HCT116 (cell line): ENCODE data around the gene PLCB1. TPM values are rescaled to one million over a fixed set of nuclear protein-coding genes. Genes with fewer than 3 reads are reported as not detected.

Source experiments
- ATAC-seq: fragments of 200-7000 bp; cut with Tn5 transposase; 2 replicates; pipeline ENCODE4 v1.9.1; 2020; ENCODE audit warnings: mild to moderate bottlenecking, moderate library complexity
- BruUV-seq: library from RNA; stranded (reverse); fragments of 400-500 nt; replicated peaks from 2 replicates; lab custom pipeline; 2021; lab: Mats Ljungman, UMichigan
- CTCF ChIA-PET: fragments of 300-600 bp; sonication (Branson Sonifier 250); formaldehyde crosslinking; loops from one replicate; lab custom pipeline; 2021; ENCODE audit warnings: antibody characterized with exemption; lab: Charles Lee
- POLR2A ChIA-PET: fragments of 300-600, 350-600 bp; sonication (Branson Sonifier 250); formaldehyde crosslinking; loops from one replicate; lab custom pipeline; 2021; ENCODE audit warnings: antibody characterized with exemption; lab: Charles Lee
- RAD21 ChIA-PET, 2 experiments: fragments of 300-600 bp; sonication (Branson Sonifier 250); formaldehyde crosslinking; loops; one replicate each; lab custom pipeline; 2023; ENCODE audit warnings: low total read pairs in 2 of 2; ENCODE audit not compliant: uncharacterized antibody in 2 of 2, unreplicated experiment in 2 of 2, low non-redundant PET in 1 of 2; lab: Charles Lee
- DNase-seq: peaks from one replicate; pipeline ENCODE4 v3.0.0-alpha.2; 2010; ENCODE audit warnings: low read depth, low spot score
- H2AFZ ChIP-seq: fragments of 200-600 bp; shearing (Covaris generic), sonication (generic); 2 replicates; pipeline ENCODE4 v1.6.1; 2017; ENCODE audit warnings: low read depth, mixed run types, mixed read lengths, antibody characterized with exemption, low read length; ENCODE audit not compliant: poor library complexity, severe bottlenecking
- H3K27ac ChIP-seq: 2 replicates; pipeline ENCODE4 v1.5.1; 2012; ENCODE audit warnings: low read depth, low read length
- H3K27me3 ChIP-seq: fragments of 200-600 bp; sonication (generic); 2 replicates; pipeline ENCODE4 v1.6.1; 2016; ENCODE audit warnings: mixed run types, low read length, mixed read lengths; ENCODE audit not compliant: insufficient read depth
- H3K36me3 ChIP-seq, 2 experiments: fragments of 200-500 bp in 1 of 2; fragments of 200-600 bp in 1 of 2; sonication (Bioruptor generic) in 1 of 2; sonication (generic) in 1 of 2; 2 replicates each; pipeline versions ENCODE4 v1.5.1 to v1.6.1; 2014 to 2016; ENCODE audit warnings: low read length in 2 of 2, inconsistent platforms in 1 of 2, mixed read lengths in 1 of 2, mixed run types in 1 of 2; ENCODE audit not compliant: insufficient read depth in 2 of 2, control insufficient read depth in 1 of 2
- H3K4me1 ChIP-seq, 2 experiments: fragments of 200-600 bp in 1 of 2; sonication (generic) in 1 of 2; 2 replicates each; pipeline versions ENCODE4 v1.5.1 to v1.6.1; 2012 to 2017; ENCODE audit warnings: low read length in 2 of 2, inconsistent platforms in 1 of 2, mild to moderate bottlenecking in 1 of 2, mixed read lengths in 1 of 2, mixed run types in 1 of 2, moderate library complexity in 1 of 2; ENCODE audit not compliant: insufficient read depth in 2 of 2, control insufficient read depth in 1 of 2
- H3K4me2 ChIP-seq: fragments of 200-600 bp; sonication (generic); 2 replicates; pipeline ENCODE4 v1.6.1; 2017; ENCODE audit warnings: mixed run types, low read length, mixed read lengths
- H3K4me3 ChIP-seq, 2 experiments: fragments of 200-600 bp in 1 of 2; sonication (generic) in 1 of 2; replicated peaks in 1 of 2; 2 replicates each; pipeline ENCODE4 v1.5.1; 2011 to 2016; ENCODE audit warnings: low read length in 2 of 2, control low read depth in 1 of 2, low read depth in 1 of 2, mild to moderate bottlenecking in 1 of 2, mixed read lengths in 1 of 2, mixed run types in 1 of 2
- H3K79me2 ChIP-seq: fragments of 200-600 bp; sonication (generic); 2 replicates; pipeline ENCODE4 v1.6.1; 2017; ENCODE audit warnings: mild to moderate bottlenecking, mixed run types, low read length, moderate library complexity, mixed read lengths; ENCODE audit not compliant: insufficient read depth
- H3K9ac ChIP-seq: fragments of 200-600 bp; sonication (generic); 2 replicates; pipeline ENCODE4 v1.6.1; 2016; ENCODE audit warnings: low read length, mixed read lengths
- H3K9me2 ChIP-seq: fragments of 200-600 bp; sonication (generic), shearing (Covaris generic); 2 replicates; pipeline ENCODE4 v1.6.1; 2017; ENCODE audit warnings: mixed run types, mild to moderate bottlenecking, moderate library complexity; ENCODE audit not compliant: insufficient read depth
- H3K9me3 ChIP-seq, 2 experiments: fragments of 200-500 bp in 1 of 2; fragments of 200-600 bp in 1 of 2; sonication (Bioruptor generic) in 1 of 2; sonication (generic) in 1 of 2; 2 replicates each; pipeline ENCODE4 v1.6.1; 2014 to 2017; ENCODE audit warnings: low read length in 2 of 2, mixed read lengths in 2 of 2, inconsistent platforms in 1 of 2, low read depth in 1 of 2, mild to moderate bottlenecking in 1 of 2, mixed run types in 1 of 2, moderate library complexity in 1 of 2; ENCODE audit not compliant: control insufficient read depth in 1 of 2, insufficient read depth in 1 of 2
- H4K20me1 ChIP-seq: fragments of 200-600 bp; sonication (generic), shearing (Covaris generic); 2 replicates; pipeline ENCODE4 v1.6.1; 2017; ENCODE audit warnings: mixed run types, mild to moderate bottlenecking, moderate library complexity; ENCODE audit not compliant: insufficient read depth
- CBX3 ChIP-seq: IDR thresholded peaks from 2 replicates; pipeline ENCODE4 v1.6.1; 2012; ENCODE audit warnings: low read depth
- EGR1 ChIP-seq: IDR thresholded peaks from 2 replicates; pipeline ENCODE4 v1.6.1; 2012; ENCODE audit warnings: low read depth
- ELF1 ChIP-seq: IDR thresholded peaks from 2 replicates; pipeline ENCODE4 v1.6.1; 2012; ENCODE audit warnings: low read depth, borderline replicate concordance
- FOSL1 ChIP-seq: IDR thresholded peaks from 2 replicates; pipeline ENCODE4 v1.6.1; 2012; ENCODE audit warnings: low read depth
- JUND ChIP-seq: IDR thresholded peaks from 2 replicates; pipeline ENCODE4 v1.6.1; 2012
- POLR2A ChIP-seq: IDR thresholded peaks from 2 replicates; pipeline ENCODE4 v1.7.0; 2011; ENCODE audit warnings: borderline replicate concordance; ENCODE audit not compliant: insufficient read depth, insufficient read length; ENCODE audit errors: extremely low read depth
- POLR2AphosphoS5 ChIP-seq: IDR thresholded peaks from 2 replicates; pipeline ENCODE4 v1.6.1; 2011; ENCODE audit warnings: mild to moderate bottlenecking, low read depth, low read length, moderate library complexity
- RAD21 ChIP-seq: IDR thresholded peaks from 2 replicates; pipeline ENCODE4 v1.6.1; 2012; ENCODE audit warnings: low read depth, mild to moderate bottlenecking
- SP1 ChIP-seq: IDR thresholded peaks from 2 replicates; pipeline ENCODE4 v1.6.1; 2012; ENCODE audit warnings: low read depth
- TCF7L2 ChIP-seq: IDR thresholded peaks from 2 replicates; pipeline ENCODE4 v1.7.0; 2011; ENCODE audit warnings: borderline replicate concordance, inconsistent platforms; ENCODE audit not compliant: insufficient read depth, insufficient read length; ENCODE audit errors: extremely low read depth
- YY1 ChIP-seq: IDR thresholded peaks from 2 replicates; pipeline ENCODE4 v1.6.1; 2011; ENCODE audit warnings: low read length, low read depth, moderate library complexity, mild to moderate bottlenecking; ENCODE audit not compliant: insufficient replicate concordance; ENCODE audit errors: extremely low read depth
- ZNF274 ChIP-seq: fragments of 200-500 bp; sonication (Bioruptor generic); IDR thresholded peaks from 2 replicates; pipeline ENCODE4 v1.6.1; 2014; ENCODE audit warnings: mild to moderate bottlenecking, low read depth, low read length, inconsistent platforms
- intact Hi-C: fragments of 100-400 bp; cut with micrococcal nuclease; formaldehyde crosslinking; loops from 2 replicates; pipeline ENCODE4 v1.10.0; 2022
- total RNA-seq: library from RNA; stranded (reverse); gene quantifications from one replicate; pipeline ENCODE4 v1.2.1, GENCODE V29; 2021; ENCODE audit not compliant: unreplicated experiment
- TF ChIP-seq, protein P1 (sequence below): IDR thresholded peaks from 2 replicates; pipeline ENCODE4 v1.6.1; 2012
- TF ChIP-seq, protein P2 (sequence below), 3 experiments: fragments of 200-600 bp in 1 of 3; sonication (generic) in 1 of 3; IDR thresholded peaks in 2 of 3; conservative IDR thresholded peaks in 1 of 3; 2 replicates each; pipeline ENCODE4 v1.5.1; 2012 to 2017; ENCODE audit warnings: low read depth in 2 of 3, low read length in 2 of 3, antibody characterized with exemption in 1 of 3, borderline replicate concordance in 1 of 3, control low read depth in 1 of 3, mild to moderate bottlenecking in 1 of 3, mixed read lengths in 1 of 3, mixed run types in 1 of 3, moderate library complexity in 1 of 3; ENCODE audit not compliant: insufficient read depth in 1 of 3

PLCB1 gene
- total RNA-seq, 1 experiment from 2014 or later = 15.8 TPM

DNA sequence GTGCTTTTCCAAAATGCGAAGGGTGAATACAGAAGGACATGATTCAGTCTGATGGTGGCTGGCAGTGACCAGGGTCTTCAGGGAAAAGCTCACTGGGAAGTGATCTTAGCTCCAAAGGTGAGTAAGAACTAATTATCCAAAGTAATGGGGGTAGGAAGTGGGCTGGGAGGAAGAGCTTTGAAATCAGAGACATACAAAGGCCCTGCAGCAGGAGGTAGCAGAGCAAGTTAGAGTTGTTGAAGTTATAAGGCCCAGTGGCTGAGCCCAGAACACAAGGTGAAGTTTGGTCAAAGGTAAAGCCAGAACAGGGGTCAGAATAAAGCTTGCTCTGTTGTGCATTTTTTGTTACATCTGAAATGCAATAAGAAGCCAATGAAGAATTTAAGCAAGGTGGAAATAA is 81.2 kb downstream of the PLCB1 start:
- no peak overlapping the region for H3K9ac ChIP-seq
- no peak overlapping the region for H3K4me3 ChIP-seq
- no peak for TF ChIP-seq JUND
- TF ChIP-seq ELF1 = no peak
- no peak for TF ChIP-seq FOSL1
- no peak for TF ChIP-seq POLR2AphosphoS5
- no peaks in the 10 kb centered on the region for H3K27me3 ChIP-seq
- no peaks in the 10 kb centered on the region for H4K20me1 ChIP-seq
- H3K4me2 ChIP-seq = no peak overlapping the region
- intact Hi-C loops = no loop called here
- H3K27ac ChIP-seq = no peak overlapping the region
- POLR2A ChIA-PET = no interaction called here
- DNase-seq = no peak
- H3K9me3 ChIP-seq = no peaks in the 10 kb centered on the region
- BruUV-seq = no TSS peak
- RAD21 ChIA-PET = no interaction called here
- no peaks in the 10 kb centered on the region for H3K9me2 ChIP-seq
- no peaks in the 10 kb centered on the region for H3K79me2 ChIP-seq
- no peaks in the 10 kb centered on the region for H3K36me3 ChIP-seq
- no peak overlapping the region for H2AFZ ChIP-seq
- ATAC-seq = no peak
- CTCF ChIA-PET = no interaction called here
- H3K4me1 ChIP-seq = no peaks in the 10 kb centered on the region

DNA sequence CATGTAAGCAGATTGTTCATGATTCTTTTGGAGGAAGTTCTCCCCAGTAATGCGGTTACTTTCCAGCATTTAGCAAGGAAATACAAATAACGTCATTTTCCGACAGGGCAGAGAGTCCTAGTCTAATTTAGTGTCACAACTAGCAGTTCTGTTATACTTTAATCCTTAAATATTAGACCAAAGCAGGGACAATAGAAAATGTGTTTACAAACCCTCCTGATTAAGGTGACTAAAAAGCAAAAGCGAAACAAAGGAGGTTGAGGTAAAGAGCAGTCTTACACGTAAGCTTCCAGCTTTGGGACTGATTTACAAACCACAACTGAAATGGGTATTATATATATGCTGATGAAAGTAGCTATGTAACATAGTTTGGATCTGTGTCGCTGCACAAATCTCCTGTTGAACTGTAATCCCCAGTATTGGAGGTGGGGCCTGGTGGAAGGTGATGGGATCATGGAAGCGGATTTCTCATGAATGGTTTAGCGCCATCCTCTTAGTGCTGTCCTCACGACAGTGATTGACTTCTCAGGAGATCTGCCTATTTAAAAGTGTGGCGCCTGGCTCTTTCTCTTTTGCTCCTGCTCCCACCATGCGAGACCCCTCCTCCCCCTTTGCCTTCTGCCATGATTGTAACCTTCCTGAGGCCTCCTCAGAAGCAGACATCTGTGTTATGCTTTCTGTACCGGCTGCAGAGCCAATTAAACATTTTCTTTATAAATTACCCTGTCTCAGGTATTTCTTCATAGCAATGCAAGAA is 81.9 kb downstream of the PLCB1 start:
- ATAC-seq = no peak
- H3K79me2 ChIP-seq = no peaks in the 10 kb centered on the region
- no peak overlapping the region for H3K9ac ChIP-seq
- RAD21 ChIA-PET = no interaction called here
- H3K4me3 ChIP-seq = no peak overlapping the region
- no peak overlapping the region for H2AFZ ChIP-seq
- POLR2A ChIA-PET = no interaction called here
- CTCF ChIA-PET = no interaction called here
- no peak overlapping the region for H3K4me2 ChIP-seq
- no peak for TF ChIP-seq FOSL1
- TF ChIP-seq RAD21 = no peak
- no peak for TF ChIP-seq SP1
- TF ChIP-seq, protein P1, sequence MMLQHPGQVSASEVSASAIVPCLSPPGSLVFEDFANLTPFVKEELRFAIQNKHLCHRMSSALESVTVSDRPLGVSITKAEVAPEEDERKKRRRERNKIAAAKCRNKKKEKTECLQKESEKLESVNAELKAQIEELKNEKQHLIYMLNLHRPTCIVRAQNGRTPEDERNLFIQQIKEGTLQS = no peak
- TF ChIP-seq, protein P2, sequence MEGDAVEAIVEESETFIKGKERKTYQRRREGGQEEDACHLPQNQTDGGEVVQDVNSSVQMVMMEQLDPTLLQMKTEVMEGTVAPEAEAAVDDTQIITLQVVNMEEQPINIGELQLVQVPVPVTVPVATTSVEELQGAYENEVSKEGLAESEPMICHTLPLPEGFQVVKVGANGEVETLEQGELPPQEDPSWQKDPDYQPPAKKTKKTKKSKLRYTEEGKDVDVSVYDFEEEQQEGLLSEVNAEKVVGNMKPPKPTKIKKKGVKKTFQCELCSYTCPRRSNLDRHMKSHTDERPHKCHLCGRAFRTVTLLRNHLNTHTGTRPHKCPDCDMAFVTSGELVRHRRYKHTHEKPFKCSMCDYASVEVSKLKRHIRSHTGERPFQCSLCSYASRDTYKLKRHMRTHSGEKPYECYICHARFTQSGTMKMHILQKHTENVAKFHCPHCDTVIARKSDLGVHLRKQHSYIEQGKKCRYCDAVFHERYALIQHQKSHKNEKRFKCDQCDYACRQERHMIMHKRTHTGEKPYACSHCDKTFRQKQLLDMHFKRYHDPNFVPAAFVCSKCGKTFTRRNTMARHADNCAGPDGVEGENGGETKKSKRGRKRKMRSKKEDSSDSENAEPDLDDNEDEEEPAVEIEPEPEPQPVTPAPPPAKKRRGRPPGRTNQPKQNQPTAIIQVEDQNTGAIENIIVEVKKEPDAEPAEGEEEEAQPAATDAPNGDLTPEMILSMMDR (IDR thresholded peaks at IDR 0.05 in 2 of 3, conservative IDR thresholded peaks at IDR 0.05 in 1 of 3; ENCODE audit: borderline replicate concordance in 1 of 3, insufficient read depth in 1 of 3, low read depth in 2 of 3, low read length in 2 of 3) = no peak
- no peak for TF ChIP-seq EGR1
- no peak for TF ChIP-seq ZNF274
- TF ChIP-seq ELF1 = no peak
- no peak for TF ChIP-seq TCF7L2
- TF ChIP-seq YY1 = no peak
- no peak for TF ChIP-seq JUND
- TF ChIP-seq POLR2A = no peak
- no peak for TF ChIP-seq CBX3
- TF ChIP-seq, all 23 proteins: peak for 0
- no peaks in the 10 kb centered on the region for H3K4me1 ChIP-seq
- H4K20me1 ChIP-seq = no peaks in the 10 kb centered on the region
- no peak overlapping the region for H3K27ac ChIP-seq
- DNase-seq = no peak
- H3K27me3 ChIP-seq = no peaks in the 10 kb centered on the region
- H3K36me3 ChIP-seq = no peaks in the 10 kb centered on the region
- H3K9me3 ChIP-seq = no peaks in the 10 kb centered on the region
- intact Hi-C loops = no loop called here
- BruUV-seq = no TSS peak
- H3K9me2 ChIP-seq = no peaks in the 10 kb centered on the region
